Smooth muscle cell (in vitro differentiated cells): ENCODE results near the gene EPHA6. TPM values are rescaled to one million over a fixed set of nuclear protein-coding genes. Genes with fewer than 3 reads are reported as not detected.

Source experiments
- DNase-seq: peaks from one replicate; lab custom pipeline; 2025; ENCODE audit not compliant: unreplicated experiment; lab: John Stamatoyannopoulos, UW
- H2AFZ ChIP-seq: fragments of 200-600 bp; sonication (generic); 2 replicates; pipeline ENCODE4 v1.6.0; 2016; ENCODE audit warnings: antibody characterized with exemption, low read depth, mild to moderate bottlenecking
- H3F3A ChIP-seq: fragments of 200-600 bp; sonication (generic); 2 replicates; pipeline ENCODE4 v1.6.0; 2017; ENCODE audit warnings: antibody characterized with exemption, low read depth
- H3K27ac ChIP-seq: fragments of 200-600 bp; sonication (generic); 2 replicates; pipeline ENCODE4 v1.5.1; 2016; ENCODE audit warnings: low read depth, mild to moderate bottlenecking
- H3K27me3 ChIP-seq: fragments of 200-600 bp; sonication (generic); 2 replicates; pipeline ENCODE4 v1.6.1; 2016; ENCODE audit warnings: low read depth, mild to moderate bottlenecking
- H3K36me3 ChIP-seq: fragments of 200-600 bp; sonication (generic); 2 replicates; pipeline ENCODE4 v1.5.1; 2016; ENCODE audit warnings: low read depth
- H3K4me1 ChIP-seq: fragments of 200-600 bp; sonication (generic); 2 replicates; pipeline ENCODE4 v1.5.1; 2016; ENCODE audit warnings: low read depth
- H3K4me2 ChIP-seq: fragments of 200-600 bp; sonication (generic); 2 replicates; pipeline ENCODE4 v1.6.0; 2016; ENCODE audit warnings: mild to moderate bottlenecking
- H3K4me3 ChIP-seq: fragments of 200-600 bp; sonication (generic); 2 replicates; pipeline ENCODE4 v1.5.1; 2016; ENCODE audit warnings: mild to moderate bottlenecking
- H3K79me2 ChIP-seq: fragments of 200-600 bp; sonication (generic); 2 replicates; pipeline ENCODE4 v1.6.0; 2016; ENCODE audit warnings: low read depth, mild to moderate bottlenecking
- H3K9ac ChIP-seq: fragments of 200-600 bp; sonication (generic); 2 replicates; pipeline ENCODE4 v1.6.0; 2016; ENCODE audit warnings: low read depth
- H3K9me3 ChIP-seq: fragments of 200-600 bp; sonication (generic); replicated peaks from 2 replicates; pipeline ENCODE4 v1.5.1; 2016; ENCODE audit warnings: low read depth
- H4K20me1 ChIP-seq: fragments of 200-600 bp; sonication (generic); 2 replicates; pipeline ENCODE4 v1.6.0; 2016; ENCODE audit warnings: low read depth
- WGBS: methylation state at CpG from one replicate; pipeline ENCODE4 v1.1.7; 2016; ENCODE audit warnings: low lambda C conversion rate; 5-methylcytosine and 5-hydroxymethylcytosine counted together
- polyA plus RNA-seq: library from polyadenylated mRNA; unstranded; fragments of >200 nt; fragmentation: Nextera tagmentation; extraction: Ambion mirVana; gene quantifications from 2 replicates; pipeline ENCODE4 v1.2.1, GENCODE V29; 2016
- total RNA-seq: library from RNA; depleted of rRNA; stranded (reverse); fragments of >200 nt; gene quantifications from 2 replicates; pipeline ENCODE4 v1.2.3, GENCODE V29; 2014
- TF ChIP-seq, protein P1 (sequence below): fragments of 200-600 bp; sonication (generic); IDR thresholded peaks from 2 replicates; pipeline ENCODE4 v1.5.1; 2017; ENCODE audit warnings: borderline replicate concordance, mild to moderate bottlenecking, antibody characterized with exemption; ENCODE audit not compliant: insufficient read depth, poor library complexity, severe bottlenecking

EPHA6 gene
- total and polyA plus RNA-seq, 2 experiments from 2014 or later: 0.36 to 0.51 TPM

DNA sequence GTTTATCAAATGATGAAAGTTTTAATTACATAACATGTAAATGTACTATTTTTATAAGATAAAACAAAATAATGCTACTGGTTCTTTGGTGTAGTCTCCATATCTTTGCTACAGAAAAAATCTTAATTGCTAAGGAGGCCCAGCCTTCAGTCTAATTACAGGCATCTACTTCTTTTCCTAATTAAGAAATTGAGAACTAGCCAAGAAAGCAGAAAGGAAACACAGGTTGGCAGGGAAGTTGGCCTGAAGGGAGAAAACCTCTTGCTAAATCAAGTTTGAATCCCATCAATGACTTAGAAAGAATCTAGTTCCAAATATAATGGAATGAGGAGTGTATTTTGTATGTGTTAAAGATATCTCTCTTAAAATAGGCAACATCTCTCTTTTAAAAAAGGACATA is 737.8 kb downstream of the EPHA6 start:
- Histone ChIP-seq H3K36me3 (no peaks in the 10 kb centered on the region), H3F3A (no peaks in the 10 kb centered on the region), H3K9me3 (no peaks in the 10 kb centered on the region), H3K27me3 (no peaks in the 10 kb centered on the region), H3K79me2 (no peaks in the 10 kb centered on the region), H3K9ac (no peak overlapping the region), H2AFZ (no peak overlapping the region), H3K4me1 (no peaks in the 10 kb centered on the region), H3K4me3 (no peak overlapping the region), H3K4me2 (no peak overlapping the region), H4K20me1 (no peaks in the 10 kb centered on the region), H3K27ac (no peak overlapping the region)
- TF ChIP-seq, protein P1, sequence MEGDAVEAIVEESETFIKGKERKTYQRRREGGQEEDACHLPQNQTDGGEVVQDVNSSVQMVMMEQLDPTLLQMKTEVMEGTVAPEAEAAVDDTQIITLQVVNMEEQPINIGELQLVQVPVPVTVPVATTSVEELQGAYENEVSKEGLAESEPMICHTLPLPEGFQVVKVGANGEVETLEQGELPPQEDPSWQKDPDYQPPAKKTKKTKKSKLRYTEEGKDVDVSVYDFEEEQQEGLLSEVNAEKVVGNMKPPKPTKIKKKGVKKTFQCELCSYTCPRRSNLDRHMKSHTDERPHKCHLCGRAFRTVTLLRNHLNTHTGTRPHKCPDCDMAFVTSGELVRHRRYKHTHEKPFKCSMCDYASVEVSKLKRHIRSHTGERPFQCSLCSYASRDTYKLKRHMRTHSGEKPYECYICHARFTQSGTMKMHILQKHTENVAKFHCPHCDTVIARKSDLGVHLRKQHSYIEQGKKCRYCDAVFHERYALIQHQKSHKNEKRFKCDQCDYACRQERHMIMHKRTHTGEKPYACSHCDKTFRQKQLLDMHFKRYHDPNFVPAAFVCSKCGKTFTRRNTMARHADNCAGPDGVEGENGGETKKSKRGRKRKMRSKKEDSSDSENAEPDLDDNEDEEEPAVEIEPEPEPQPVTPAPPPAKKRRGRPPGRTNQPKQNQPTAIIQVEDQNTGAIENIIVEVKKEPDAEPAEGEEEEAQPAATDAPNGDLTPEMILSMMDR: no peak
- no peak for DNase-seq

GRCh38 chr3:97575742-97576141 is 761.3 kb downstream of the EPHA6 start:
- TF ChIP-seq, protein P1: no peak
- H4K20me1 ChIP-seq: no peaks in the 10 kb centered on the region
- no peaks in the 10 kb centered on the region for H3K36me3 ChIP-seq
- no peak for DNase-seq
- H2AFZ ChIP-seq: no peak overlapping the region
- H3K4me1 ChIP-seq: no peaks in the 10 kb centered on the region
- no peak overlapping the region for H3K4me3 ChIP-seq
- no peaks in the 10 kb centered on the region for H3K9me3 ChIP-seq
- no peak overlapping the region for H3K27ac ChIP-seq
- no peaks in the 10 kb centered on the region for H3K27me3 ChIP-seq
- no peak overlapping the region for H3K4me2 ChIP-seq
- H3K9ac ChIP-seq: no peak overlapping the region
- WGBS: 80% methylated on average over 3 of the region's 3 CpGs
- H3F3A ChIP-seq: no peaks in the 10 kb centered on the region
- H3K79me2 ChIP-seq: no peaks in the 10 kb centered on the region

GRCh38 chr3:97576221-97576620 is 761.8 kb downstream of the EPHA6 start:
- Histone ChIP-seq H3K27me3 (no peaks in the 10 kb centered on the region), H3K4me2 (no peak overlapping the region), H3K9ac (no peak overlapping the region), H3F3A (no peaks in the 10 kb centered on the region), H4K20me1 (no peaks in the 10 kb centered on the region), H3K27ac (no peak overlapping the region), H2AFZ (no peak overlapping the region), H3K4me1 (no peaks in the 10 kb centered on the region), H3K36me3 (no peaks in the 10 kb centered on the region), H3K79me2 (no peaks in the 10 kb centered on the region), H3K9me3 (no peaks in the 10 kb centered on the region), H3K4me3 (no peak overlapping the region)
- 97% methylated on average over 2 of the region's 2 CpGs for WGBS
- TF ChIP-seq, protein P1: no peak
- DNase-seq: no peak

DNA sequence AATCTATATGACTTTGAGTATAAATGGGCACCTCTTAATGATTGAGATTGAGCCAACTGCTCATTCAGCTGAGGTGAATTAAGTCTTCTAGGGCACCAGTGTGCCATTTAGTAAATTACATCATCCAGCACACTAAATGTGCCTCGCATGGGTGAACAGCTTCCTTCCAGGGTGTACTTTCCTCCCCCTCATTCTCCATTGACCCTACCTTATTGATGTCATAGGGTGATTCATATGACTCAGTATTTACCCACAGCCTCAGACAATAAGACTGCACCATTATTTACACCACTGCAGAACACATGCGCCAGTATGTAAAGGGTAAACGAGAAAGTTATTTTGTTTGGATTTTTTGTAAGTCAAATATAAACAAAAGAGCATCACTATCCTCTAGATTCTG is 765.0 kb downstream of the EPHA6 start:
- H3K4me3 ChIP-seq: no peak overlapping the region
- H3K36me3 ChIP-seq: no peaks in the 10 kb centered on the region
- no peaks in the 10 kb centered on the region for H3K4me1 ChIP-seq
- no peak overlapping the region for H3K27ac ChIP-seq
- 87% methylated on average over 3 of the region's 3 CpGs for WGBS
- H3K9me3 ChIP-seq: no peaks in the 10 kb centered on the region
- H2AFZ ChIP-seq: no peak overlapping the region
- H3K27me3 ChIP-seq: no peaks in the 10 kb centered on the region
- H3K9ac ChIP-seq: no peak overlapping the region
- H3F3A ChIP-seq: no peaks in the 10 kb centered on the region
- DNase-seq: no peak
- TF ChIP-seq, protein P1: no peak
- no peaks in the 10 kb centered on the region for H3K79me2 ChIP-seq
- no peak overlapping the region for H3K4me2 ChIP-seq
- H4K20me1 ChIP-seq: no peaks in the 10 kb centered on the region
